ENCODE data around the gene CNDP1. TPM values are rescaled to one million over a fixed set of nuclear protein-coding genes. Genes with fewer than 3 reads are reported as not detected.

The CNDP1 gene
- polyA plus RNA-seq, 3 donors, result not detected

DNA sequence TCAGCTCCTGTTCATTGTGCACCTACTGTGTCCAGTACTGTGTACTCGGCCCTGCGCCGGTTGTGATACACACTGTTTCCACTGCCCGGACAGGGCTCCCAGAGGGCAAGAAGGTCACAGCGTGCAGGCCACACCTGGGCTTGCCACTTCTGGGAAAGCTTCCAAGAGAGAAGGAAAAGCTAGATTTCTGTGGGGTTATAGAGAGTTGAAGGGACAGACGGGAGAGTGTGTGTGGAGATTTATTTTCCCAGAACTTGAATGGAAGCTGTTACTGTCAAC is 3.8 kb upstream of the CNDP1 start:
- Histone ChIP-seq H3K4me3 (replicated peaks in 1 of 3; ENCODE audit: low read depth in 2 of 3, low read length in 3 of 3) (no peak overlapping the region), H3K4me1 (ENCODE audit: control insufficient read depth in 1 of 2, insufficient read depth in 2 of 2, low read length in 2 of 2) (no peaks in the 10 kb centered on the region), H3K9me3 (replicated peaks in 1 of 2; ENCODE audit: control insufficient read depth in 1 of 2, insufficient read depth in 1 of 2, low read length in 2 of 2) (no peaks in the 10 kb centered on the region), H3K27ac (ENCODE audit: low read depth in 1 of 2, low read length in 2 of 2) (no peak overlapping the region), H3K27me3 (ENCODE audit: control insufficient read depth in 2 of 2, insufficient read depth in 2 of 2, low read length in 2 of 2) (no peaks in the 10 kb centered on the region), H3K9ac (ENCODE audit: insufficient read depth, low read length, poor library complexity, severe bottlenecking) (no peak overlapping the region), H3K79me2 (ENCODE audit: insufficient read depth, low read length) (no peaks in the 10 kb centered on the region), H4K20me1 (ENCODE audit: insufficient read depth, low read length) (no peaks in the 10 kb centered on the region), H3K36me3 (replicated peaks in 1 of 2; ENCODE audit: control insufficient read depth in 1 of 2, insufficient read depth in 2 of 2, low read length in 2 of 2) (no peaks in the 10 kb centered on the region), H3K4me2 (replicated peaks; ENCODE audit: extremely low read depth, low read length, poor library complexity, severe bottlenecking) (no peak overlapping the region), H2AFZ (ENCODE audit: insufficient read depth, low read depth, low read length, poor library complexity, severe bottlenecking) (no peak overlapping the region)
- H3K36me3 Mint-ChIP-seq, result no peaks in the 10 kb centered on the region
- TF ChIP-seq, protein P1, sequence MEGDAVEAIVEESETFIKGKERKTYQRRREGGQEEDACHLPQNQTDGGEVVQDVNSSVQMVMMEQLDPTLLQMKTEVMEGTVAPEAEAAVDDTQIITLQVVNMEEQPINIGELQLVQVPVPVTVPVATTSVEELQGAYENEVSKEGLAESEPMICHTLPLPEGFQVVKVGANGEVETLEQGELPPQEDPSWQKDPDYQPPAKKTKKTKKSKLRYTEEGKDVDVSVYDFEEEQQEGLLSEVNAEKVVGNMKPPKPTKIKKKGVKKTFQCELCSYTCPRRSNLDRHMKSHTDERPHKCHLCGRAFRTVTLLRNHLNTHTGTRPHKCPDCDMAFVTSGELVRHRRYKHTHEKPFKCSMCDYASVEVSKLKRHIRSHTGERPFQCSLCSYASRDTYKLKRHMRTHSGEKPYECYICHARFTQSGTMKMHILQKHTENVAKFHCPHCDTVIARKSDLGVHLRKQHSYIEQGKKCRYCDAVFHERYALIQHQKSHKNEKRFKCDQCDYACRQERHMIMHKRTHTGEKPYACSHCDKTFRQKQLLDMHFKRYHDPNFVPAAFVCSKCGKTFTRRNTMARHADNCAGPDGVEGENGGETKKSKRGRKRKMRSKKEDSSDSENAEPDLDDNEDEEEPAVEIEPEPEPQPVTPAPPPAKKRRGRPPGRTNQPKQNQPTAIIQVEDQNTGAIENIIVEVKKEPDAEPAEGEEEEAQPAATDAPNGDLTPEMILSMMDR (IDR thresholded peaks at IDR 0.05), result no peak
- H3K4me1 Mint-ChIP-seq, result no peaks in the 10 kb centered on the region
- no peak for DNase-seq
- peaks cover 0 to 2% (median 2%) of the 10 kb centered on the region in 3 donors for H3K27me3 Mint-ChIP-seq (ENCODE audit: low read depth in 3 of 3)
- 99% methylated on average over 5 of the region's 6 CpGs for WGBS (ENCODE audit: insufficient coverage)
- no peaks in the 10 kb centered on the region for H3K9me3 Mint-ChIP-seq
- H3K27ac Mint-ChIP-seq, result no peak overlapping the region
- H3K4me3 Mint-ChIP-seq, result no peak overlapping the region
- intact Hi-C loops (cut with micrococcal nuclease), result no loop called here

DNA sequence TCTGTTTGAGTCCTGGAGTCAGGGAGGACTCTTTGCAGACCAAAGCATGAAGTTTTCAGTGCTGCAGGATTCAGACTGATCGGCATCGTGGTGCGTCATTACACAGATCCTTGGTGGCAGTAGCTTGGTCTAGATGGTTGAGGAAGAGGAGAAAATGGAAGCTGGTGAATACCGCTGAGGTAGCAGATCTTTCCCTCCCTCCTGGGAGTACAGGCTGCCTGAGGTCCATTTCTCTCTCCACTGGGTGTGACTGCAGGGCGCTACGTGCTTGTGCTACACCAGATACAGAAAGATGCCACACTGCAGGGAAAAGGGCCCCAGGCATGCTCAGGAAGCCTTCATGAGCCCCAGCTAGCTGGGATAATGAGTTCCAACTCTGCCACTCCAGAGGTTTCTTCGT is 3.3 kb upstream of the CNDP1 start:
- Mint-ChIP-seq H3K36me3 (no peaks in the 10 kb centered on the region), H3K9me3 (no peaks in the 10 kb centered on the region), H3K27me3 (ENCODE audit: low read depth in 3 of 3) (peaks cover 0 to 2% (median 2%) of the 10 kb centered on the region in 3 donors), H3K4me1 (no peaks in the 10 kb centered on the region), H3K27ac (no peak overlapping the region), H3K4me3 (no peak overlapping the region)
- no peaks in the 10 kb centered on the region for H3K79me2 ChIP-seq (ENCODE audit: insufficient read depth, low read length)
- no peak overlapping the region for H3K4me2 ChIP-seq (replicated peaks; ENCODE audit: extremely low read depth, low read length, poor library complexity, severe bottlenecking)
- DNase-seq, result no peak
- H4K20me1 ChIP-seq (ENCODE audit: insufficient read depth, low read length), result no peaks in the 10 kb centered on the region
- no peaks in the 10 kb centered on the region for H3K27me3 ChIP-seq (ENCODE audit: control insufficient read depth in 2 of 2, insufficient read depth in 2 of 2, low read length in 2 of 2)
- no peaks in the 10 kb centered on the region for H3K9me3 ChIP-seq (replicated peaks in 1 of 2; ENCODE audit: control insufficient read depth in 1 of 2, insufficient read depth in 1 of 2, low read length in 2 of 2)
- intact Hi-C loops (cut with micrococcal nuclease), result no loop called here
- 71% methylated on average over 2 of the region's 7 CpGs for WGBS (ENCODE audit: insufficient coverage)
- H3K4me1 ChIP-seq (ENCODE audit: control insufficient read depth in 1 of 2, insufficient read depth in 2 of 2, low read length in 2 of 2), result no peaks in the 10 kb centered on the region
- H3K27ac ChIP-seq (ENCODE audit: low read depth in 1 of 2, low read length in 2 of 2), result no peak overlapping the region
- no peaks in the 10 kb centered on the region for H3K36me3 ChIP-seq (replicated peaks in 1 of 2; ENCODE audit: control insufficient read depth in 1 of 2, insufficient read depth in 2 of 2, low read length in 2 of 2)
- TF ChIP-seq, protein P1 (IDR thresholded peaks at IDR 0.05), result no peak
- no peak overlapping the region for H2AFZ ChIP-seq (ENCODE audit: insufficient read depth, low read depth, low read length, poor library complexity, severe bottlenecking)
- no peak overlapping the region for H3K9ac ChIP-seq (ENCODE audit: insufficient read depth, low read length, poor library complexity, severe bottlenecking)
- H3K4me3 ChIP-seq (replicated peaks in 1 of 3; ENCODE audit: low read depth in 2 of 3, low read length in 3 of 3), result no peak overlapping the region
